A673 (cell line): ENCODE results near the gene CLEC9A. TPM values are rescaled to one million over a fixed set of nuclear protein-coding genes. Genes with fewer than 3 reads are reported as not detected.

Source experiments
- BruUV-seq: library from RNA; stranded (reverse); fragments of 400-500 nt; replicated peaks from 2 replicates; lab custom pipeline; 2021; lab: Mats Ljungman, UMichigan
- CTCF ChIA-PET: fragments of 300-600 bp; sonication (Branson Sonifier 250); formaldehyde crosslinking; loops from one replicate; lab custom pipeline; 2022; ENCODE audit warnings: antibody characterized with exemption; lab: Charles Lee
- POLR2A ChIA-PET: fragments of 300-600 bp; sonication (Branson Sonifier 250); formaldehyde crosslinking; loops from one replicate; lab custom pipeline; 2022; ENCODE audit warnings: antibody characterized with exemption; ENCODE audit not compliant: low non-redundant PET; lab: Charles Lee
- DNase-seq: peaks from one replicate; pipeline ENCODE4 v3.0.0-alpha.2; 2015; ENCODE audit warnings: low spot score
- H3K27ac ChIP-seq: fragments of 200-600 bp; sonication (generic); 2 replicates; pipeline ENCODE4 v1.5.1; 2016; ENCODE audit warnings: mixed run types, low read depth, mild to moderate bottlenecking, mixed read lengths, antibody characterized with exemption, low read length; ENCODE audit not compliant: poor library complexity, severe bottlenecking
- H3K27me3 ChIP-seq: fragments of 200-600 bp; sonication (generic); replicated peaks from 2 replicates; pipeline ENCODE4 v1.6.1; 2017; ENCODE audit warnings: mixed run types, low read depth, mild to moderate bottlenecking, mixed read lengths, antibody characterized with exemption, low read length; ENCODE audit not compliant: insufficient read depth, poor library complexity
- H3K36me3 ChIP-seq: fragments of 200-600 bp; sonication (generic); 2 replicates; pipeline ENCODE4 v1.6.1; 2016; ENCODE audit warnings: mixed run types, mild to moderate bottlenecking, mixed read lengths, antibody characterized with exemption, low read length; ENCODE audit not compliant: insufficient read depth, poor library complexity, severe bottlenecking
- H3K4me1 ChIP-seq: fragments of 200-600 bp; sonication (generic); 2 replicates; pipeline ENCODE4 v1.6.1; 2017; ENCODE audit warnings: mixed run types, mild to moderate bottlenecking, mixed read lengths, antibody characterized with exemption, low read length; ENCODE audit not compliant: insufficient read depth, poor library complexity, severe bottlenecking
- H3K4me3 ChIP-seq: fragments of 200-600 bp; sonication (generic); 2 replicates; pipeline ENCODE4 v1.5.1; 2016; ENCODE audit warnings: low read depth, mixed run types, mild to moderate bottlenecking, mixed read lengths, low read length; ENCODE audit not compliant: poor library complexity, severe bottlenecking
- H3K9me3 ChIP-seq: fragments of 200-600 bp; sonication (generic); 2 replicates; pipeline ENCODE4 v1.6.1; 2016; ENCODE audit warnings: mixed run types, low read depth, mild to moderate bottlenecking, mixed read lengths, antibody characterized with exemption, low read length; ENCODE audit not compliant: poor library complexity, severe bottlenecking
- CTCF ChIP-seq: fragments of 300-800, 200-600 bp; sonication (generic); conservative IDR thresholded peaks from 2 replicates; pipeline ENCODE4 v1.5.1; 2017; ENCODE audit warnings: low read depth, mild to moderate bottlenecking, antibody characterized with exemption, low read length, moderate library complexity, mixed read lengths
- EZH2 ChIP-seq: fragments of 200-600 bp; sonication (generic); IDR thresholded peaks from 2 replicates; pipeline ENCODE4 v1.6.1; 2017; ENCODE audit warnings: borderline replicate concordance, low read depth, mild to moderate bottlenecking, mixed read lengths, antibody characterized with exemption, low read length; ENCODE audit not compliant: poor library complexity, severe bottlenecking
- intact Hi-C: fragments of 100-400 bp; cut with micrococcal nuclease; formaldehyde crosslinking; loops from one replicate; pipeline ENCODE4 v1.10.0; 2022; ENCODE audit not compliant: unreplicated experiment
- total RNA-seq: library from RNA; stranded (reverse); gene quantifications from 2 replicates; pipeline ENCODE4 v1.2.3, GENCODE V29; 2021

Gene CLEC9A
- total RNA-seq, 1 experiment from 2014 or later, result not detected

- CTCF ChIA-PET, result interaction anchor here (0.6 to 1.1 kb wide), 2 partner anchors 106 to 160 kb away, joined by 5 read pairs; no protein-coding TSS in a partner anchor
Measured at GRCh38 chr12:10033783-10034545, 3.5 kb downstream of the CLEC9A start.

GRCh38 chr12:10042167-10042566, 11.7 kb downstream of the CLEC9A start:
- H3K27ac ChIP-seq, result no peak overlapping the region
- no peaks in the 10 kb centered on the region for H3K27me3 ChIP-seq
- CTCF ChIA-PET, result interaction anchor here (1.0 kb wide), 1 partner anchor 32 kb away, joined by 4 read pairs; no protein-coding TSS in a partner anchor
- intact Hi-C loops, result no loop called here
- no peak overlapping the region for H3K4me3 ChIP-seq
- no peak for TF ChIP-seq EZH2
- TF ChIP-seq CTCF, result no peak
- BruUV-seq, result no TSS peak
- no peak for DNase-seq
- POLR2A ChIA-PET, result no interaction called here
- H3K36me3 ChIP-seq, result no peaks in the 10 kb centered on the region
- no peaks in the 10 kb centered on the region for H3K9me3 ChIP-seq
- no peaks in the 10 kb centered on the region for H3K4me1 ChIP-seq

More at GRCh38 chr12:10033783-10034545, 3.5 kb downstream of the CLEC9A start:
- no peaks in the 10 kb centered on the region for H3K9me3 ChIP-seq
- DNase-seq, result peak; percentile 30
- no peak overlapping the region for H3K4me3 ChIP-seq
- intact Hi-C loops, result loop anchor here (1.0 to 10.0 kb wide), 2 partner anchors 106 to 531 kb away; no protein-coding TSS in a partner anchor
- TF ChIP-seq CTCF (peak; percentile 64), EZH2 (no peak)
- BruUV-seq, result no TSS peak
- POLR2A ChIA-PET, result no interaction called here
- no peaks in the 10 kb centered on the region for H3K27me3 ChIP-seq
- no peak overlapping the region for H3K27ac ChIP-seq
- H3K36me3 ChIP-seq, result no peaks in the 10 kb centered on the region
- no peaks in the 10 kb centered on the region for H3K4me1 ChIP-seq

- BruUV-seq, result no TSS peak
- CTCF ChIA-PET, result no interaction called here
- no peaks in the 10 kb centered on the region for H3K27me3 ChIP-seq
- no peaks in the 10 kb centered on the region for H3K4me1 ChIP-seq
- POLR2A ChIA-PET, result no interaction called here
- intact Hi-C loops, result no loop called here
- TF ChIP-seq EZH2, result no peak
- no peak for TF ChIP-seq CTCF
- DNase-seq, result no peak
- H3K27ac ChIP-seq, result no peak overlapping the region
- no peak overlapping the region for H3K4me3 ChIP-seq
- no peaks in the 10 kb centered on the region for H3K9me3 ChIP-seq
- H3K36me3 ChIP-seq, result no peaks in the 10 kb centered on the region
Measured at GRCh38 chr12:10048526-10048925, 18.0 kb downstream of the CLEC9A start.
